Keratinocyte (primary cell): ENCODE data around the gene ACAP3.

Experiments used
- CTCF ChIP-seq, 3 experiments: IDR thresholded peaks in 1 of 3; conservative IDR thresholded peaks in 1 of 3; optimal IDR thresholded peaks in 1 of 3; 2 replicates in 2 of 3; 3 replicates in 1 of 3; pipeline versions ENCODE3 to v1.5.1; 2011; ENCODE audit warnings: low read length in 3 of 3, mild to moderate bottlenecking in 3 of 3, moderate library complexity in 2 of 3, control low read depth in 1 of 3, inconsistent platforms in 1 of 3; ENCODE audit not compliant: insufficient read depth in 2 of 3; ENCODE audit errors: extremely low read depth in 1 of 3
- EZH2 ChIP-seq: IDR thresholded peaks from one replicate; pipeline ENCODE4 v1.6.1; 2012; ENCODE audit warnings: inconsistent platforms, mild to moderate bottlenecking, low read length, moderate library complexity

- peak in 2 of 3 experiments; percentile 44 to 51 for TF ChIP-seq CTCF (optimal IDR thresholded peaks at IDR 0.05 in 1 of 3, IDR thresholded peaks at IDR 0.05 in 1 of 3, conservative IDR thresholded peaks at IDR 0.05 in 1 of 3; ENCODE audit: extremely low read depth in 1 of 3, insufficient read depth in 2 of 3, low read length in 3 of 3)
- TF ChIP-seq EZH2, result no peak
These were observed 7.9 kb downstream of the ACAP3 start for GRCh38 chr1:1299686-1300351.
